Osteoblast (primary cell): Measurements from ENCODE around the gene ACP6. TPM values are rescaled to one million over a fixed set of nuclear protein-coding genes. Genes with fewer than 3 reads are reported as not detected.
A peak's percentile ranks its signal among the peaks of the same experiment; 100 is the strongest.

ENCODE experiments used
- DNase-seq: peaks from one replicate; pipeline ENCODE4 v3.0.0; 2011; ENCODE audit warnings: low spot score, mixed read lengths; ENCODE audit not compliant: insufficient read length; ENCODE audit errors: missing footprints
- H2AFZ ChIP-seq: 2 replicates; pipeline ENCODE4 v1.6.0; 2011; ENCODE audit warnings: mild to moderate bottlenecking, low read length
- H3K27ac ChIP-seq: 2 replicates; pipeline ENCODE4 v1.5.1; 2011; ENCODE audit warnings: mild to moderate bottlenecking, low read depth, low read length, moderate library complexity
- H3K27me3 ChIP-seq: 2 replicates; pipeline ENCODE4 v1.6.0; 2012; ENCODE audit warnings: mild to moderate bottlenecking, control low read depth, inconsistent platforms, low read length, moderate library complexity; ENCODE audit not compliant: insufficient read depth
- H3K36me3 ChIP-seq: 2 replicates; pipeline ENCODE4 v1.5.1; 2011; ENCODE audit warnings: mild to moderate bottlenecking, low read length, control low read depth, moderate library complexity; ENCODE audit not compliant: insufficient read depth
- H3K4me1 ChIP-seq: 2 replicates; pipeline ENCODE4 v1.5.1; 2011; ENCODE audit warnings: mild to moderate bottlenecking, low read length, control low read depth, moderate library complexity; ENCODE audit not compliant: insufficient read depth
- H3K4me2 ChIP-seq: 2 replicates; pipeline ENCODE4 v1.6.0; 2011; ENCODE audit warnings: mild to moderate bottlenecking, low read length; ENCODE audit not compliant: insufficient read depth
- H3K4me3 ChIP-seq: fragments of 200-600 bp; sonication (generic); 3 replicates; pipeline ENCODE4 v1.5.1; 2012; ENCODE audit warnings: mild to moderate bottlenecking, low read length, inconsistent platforms; ENCODE audit not compliant: insufficient read depth
- H3K79me2 ChIP-seq: 2 replicates; pipeline ENCODE4 v1.6.0; 2012; ENCODE audit warnings: mild to moderate bottlenecking, low read length, control low read depth, inconsistent platforms; ENCODE audit not compliant: insufficient read depth
- H3K9me3 ChIP-seq: 2 replicates; pipeline ENCODE4 v1.5.1; 2011; ENCODE audit warnings: low read depth, low read length, control low read depth
- H4K20me1 ChIP-seq: 2 replicates; pipeline ENCODE4 v1.6.0; 2012; ENCODE audit warnings: mild to moderate bottlenecking, low read length, control low read depth; ENCODE audit not compliant: insufficient read depth
- CTCF ChIP-seq: IDR thresholded peaks from 2 replicates; pipeline ENCODE4 v1.5.1; 2011; ENCODE audit warnings: mild to moderate bottlenecking, low read depth, low read length, moderate library complexity; ENCODE audit errors: extremely low read depth
- total RNA-seq: library from RNA; depleted of rRNA; stranded (reverse); fragments of >200 nt; gene quantifications from 2 replicates; pipeline ENCODE4 v1.2.3, GENCODE V29; 2012

Gene ACP6
- total RNA-seq, 1 donor = 6.9 TPM

- Histone ChIP-seq H3K79me2 (no peaks in the 10 kb centered on the region), H3K9me3 (no peaks in the 10 kb centered on the region), H2AFZ (no peak overlapping the region), H3K36me3 (no peaks in the 10 kb centered on the region), H3K27ac (no peak overlapping the region), H3K4me3 (no peak overlapping the region), H3K27me3 (no peaks in the 10 kb centered on the region), H3K4me1 (peaks cover 5% of the 10 kb centered on the region), H3K4me2 (no peak overlapping the region), H4K20me1 (no peaks in the 10 kb centered on the region)
- TF ChIP-seq CTCF = no peak
- no peak for DNase-seq
Observed at GRCh38 chr1:147628441-147628840, 41.9 kb downstream of the ACP6 start.

- TF ChIP-seq CTCF = peak; percentile 87
- H3K4me3 ChIP-seq = no peak overlapping the region
Observed at GRCh38 chr1:147627435-147628110, 42.8 kb downstream of the ACP6 start.

GRCh38 chr1:147626739-147627138 lies 43.6 kb downstream of the ACP6 start:
- H3K27ac ChIP-seq = no peak overlapping the region
- no peaks in the 10 kb centered on the region for H3K79me2 ChIP-seq
- no peaks in the 10 kb centered on the region for H3K36me3 ChIP-seq
- no peaks in the 10 kb centered on the region for H3K9me3 ChIP-seq
- no peak for DNase-seq
- H3K4me2 ChIP-seq = no peak overlapping the region
- H4K20me1 ChIP-seq = no peaks in the 10 kb centered on the region
- H3K27me3 ChIP-seq = no peaks in the 10 kb centered on the region
- no peak overlapping the region for H2AFZ ChIP-seq
- H3K4me3 ChIP-seq = no peak overlapping the region
- no peak for TF ChIP-seq CTCF
- H3K4me1 ChIP-seq = peaks cover 5% of the 10 kb centered on the region

More at GRCh38 chr1:147627435-147628110, 42.8 kb downstream of the ACP6 start:
- no peaks in the 10 kb centered on the region for H3K27me3 ChIP-seq
- H3K4me1 ChIP-seq = peaks cover 5% of the 10 kb centered on the region
- H3K27ac ChIP-seq = no peak overlapping the region
- no peaks in the 10 kb centered on the region for H3K9me3 ChIP-seq
- H2AFZ ChIP-seq = no peak overlapping the region
- DNase-seq = peak; percentile 92
- no peaks in the 10 kb centered on the region for H4K20me1 ChIP-seq
- H3K36me3 ChIP-seq = no peaks in the 10 kb centered on the region
- H3K79me2 ChIP-seq = no peaks in the 10 kb centered on the region
- H3K4me2 ChIP-seq = no peak overlapping the region

GRCh38 chr1:147626291-147626690 lies 44.0 kb downstream of the ACP6 start:
- TF ChIP-seq CTCF = no peak
- Histone ChIP-seq H4K20me1 (no peaks in the 10 kb centered on the region), H3K9me3 (no peaks in the 10 kb centered on the region), H3K4me3 (no peak overlapping the region), H3K27me3 (no peaks in the 10 kb centered on the region), H2AFZ (no peak overlapping the region), H3K36me3 (no peaks in the 10 kb centered on the region), H3K4me1 (peaks cover 5% of the 10 kb centered on the region), H3K79me2 (no peaks in the 10 kb centered on the region), H3K27ac (no peak overlapping the region), H3K4me2 (no peak overlapping the region)
- no peak for DNase-seq
